Panc1 (cell line): ENCODE results near the gene COQ6. TPM values are rescaled to one million over a fixed set of nuclear protein-coding genes. Genes with fewer than 3 reads are reported as not detected.

Source experiments
- ATAC-seq: fragments of 200-7000 bp; cut with Tn5 transposase; 2 replicates; pipeline ENCODE4 v1.9.1; 2020; ENCODE audit warnings: mild to moderate bottlenecking, moderate library complexity
- BruUV-seq: library from RNA; stranded (reverse); fragments of 400-500 nt; replicated peaks from 2 replicates; lab custom pipeline; 2021; lab: Mats Ljungman, UMichigan
- CTCF ChIA-PET: fragments of 300-600 bp; sonication (Branson Sonifier 250); formaldehyde crosslinking; loops from one replicate; lab custom pipeline; 2022; ENCODE audit warnings: antibody characterized with exemption; lab: Charles Lee
- POLR2A ChIA-PET: fragments of 300-600 bp; sonication (Branson Sonifier 250); formaldehyde crosslinking; loops from one replicate; lab custom pipeline; 2022; ENCODE audit warnings: antibody characterized with exemption; lab: Charles Lee
- DNase-seq: peaks from one replicate; pipeline ENCODE4 v3.0.0-alpha.2; 2010; ENCODE audit warnings: low read depth, low spot score
- H3K27ac ChIP-seq: 2 replicates; pipeline ENCODE4 v1.5.1; 2011; ENCODE audit warnings: mild to moderate bottlenecking, low read length, inconsistent platforms
- H3K27me3 ChIP-seq: fragments of 200-500 bp; sonication (Bioruptor generic); 2 replicates; pipeline ENCODE4 v1.6.0; 2014; ENCODE audit warnings: low read length, inconsistent platforms; ENCODE audit not compliant: control insufficient read depth, insufficient read depth
- H3K36me3 ChIP-seq: fragments of 200-500 bp; sonication (Bioruptor generic); 2 replicates; pipeline ENCODE4 v1.5.1; 2014; ENCODE audit warnings: inconsistent platforms, mild to moderate bottlenecking, low read length, moderate library complexity; ENCODE audit not compliant: control insufficient read depth, insufficient read depth
- H3K4me1 ChIP-seq: 2 replicates; pipeline ENCODE4 v1.5.1; 2011; ENCODE audit warnings: inconsistent platforms, mild to moderate bottlenecking, low read length, moderate library complexity; ENCODE audit not compliant: control insufficient read depth, insufficient read depth
- H3K4me3 ChIP-seq, 2 experiments: 2 replicates each; pipeline ENCODE4 v1.5.1; 2011 to 2012; ENCODE audit warnings: low read depth in 2 of 2, low read length in 2 of 2, mild to moderate bottlenecking in 2 of 2, inconsistent platforms in 1 of 2, moderate library complexity in 1 of 2
- H3K9me3 ChIP-seq: fragments of 200-500 bp; sonication (Bioruptor generic); 2 replicates; pipeline ENCODE4 v1.5.1; 2014; ENCODE audit warnings: low read depth, mild to moderate bottlenecking, inconsistent platforms, low read length, moderate library complexity; ENCODE audit not compliant: control insufficient read depth, insufficient read depth
- CTCF ChIP-seq: fragments of 450-650 bp; IDR thresholded peaks from 2 replicates; pipeline ENCODE4 v1.5.1; 2017; ENCODE audit warnings: mild to moderate bottlenecking
- POLR2AphosphoS5 ChIP-seq: IDR thresholded peaks from 2 replicates; pipeline ENCODE4 v1.6.1; 2012; ENCODE audit warnings: mild to moderate bottlenecking, low read depth, low read length, moderate library complexity
- SIN3A ChIP-seq: IDR thresholded peaks from 2 replicates; pipeline ENCODE4 v1.6.1; 2012; ENCODE audit warnings: low read depth, mild to moderate bottlenecking, low read length, moderate library complexity, borderline replicate concordance; ENCODE audit not compliant: insufficient read depth
- TCF7L2 ChIP-seq: IDR thresholded peaks from 2 replicates; pipeline ENCODE4 v1.6.1; 2011; ENCODE audit warnings: mild to moderate bottlenecking, low read depth, low read length, inconsistent platforms
- in situ Hi-C: cut with HindIII; loops from 2 replicates; pipeline ENCODE4 v1.10.0; 2016; ENCODE audit warnings: low sequenced_read_pairs, low pct_unique_long_range_greater_than_20kb
- intact Hi-C: fragments of 100-400 bp; cut with micrococcal nuclease; formaldehyde crosslinking; loops from one replicate; pipeline ENCODE4 v1.10.0; 2022; ENCODE audit not compliant: unreplicated experiment
- total RNA-seq: library from RNA; stranded (reverse); gene quantifications from one replicate; pipeline ENCODE4 v1.2.1, GENCODE V29; 2021; ENCODE audit not compliant: unreplicated experiment
- TF ChIP-seq, protein P1 (sequence below), 2 experiments: IDR thresholded peaks; 2 replicates each; pipeline ENCODE4 v1.6.1; 2011 to 2012; ENCODE audit warnings: low read depth in 2 of 2, control low read depth in 1 of 2, low read length in 1 of 2, mild to moderate bottlenecking in 1 of 2, moderate library complexity in 1 of 2; ENCODE audit not compliant: insufficient read depth in 1 of 2

The COQ6 gene
- total RNA-seq, 1 experiment from 2014 or later, result 18.5 TPM

DNA sequence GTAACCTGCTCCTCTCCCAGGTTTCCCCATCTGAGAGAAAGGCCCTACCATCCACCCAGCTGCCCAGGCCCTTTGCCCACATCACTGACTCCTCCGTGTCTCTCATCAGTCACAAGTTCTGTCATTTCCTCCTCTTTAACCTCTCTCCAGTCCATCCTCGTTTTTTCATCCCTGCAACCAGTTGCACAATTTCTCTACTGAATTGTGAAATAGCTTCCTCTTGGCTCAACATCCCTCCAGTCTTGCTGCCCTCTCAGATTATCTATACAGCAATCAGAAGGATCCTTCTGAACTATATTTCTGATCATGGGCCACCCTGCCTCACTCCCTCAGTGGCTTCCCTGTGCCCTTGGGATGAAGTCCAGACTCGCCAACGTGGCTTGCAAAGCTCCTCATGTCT lies 7.0 kb upstream of the COQ6 start:
- in situ Hi-C loops, result no loop called here
- intact Hi-C loops, result no loop called here
- Histone ChIP-seq H3K27ac (no peak overlapping the region), H3K9me3 (no peaks in the 10 kb centered on the region), H3K4me3 (no peak overlapping the region), H3K27me3 (no peaks in the 10 kb centered on the region), H3K4me1 (no peaks in the 10 kb centered on the region), H3K36me3 (no peaks in the 10 kb centered on the region)
- POLR2A ChIA-PET, result no interaction called here
- no TSS peak for BruUV-seq
- CTCF ChIA-PET, result no interaction called here
- ATAC-seq (no peak), DNase-seq (no peak)
- TF ChIP-seq, protein P1, sequence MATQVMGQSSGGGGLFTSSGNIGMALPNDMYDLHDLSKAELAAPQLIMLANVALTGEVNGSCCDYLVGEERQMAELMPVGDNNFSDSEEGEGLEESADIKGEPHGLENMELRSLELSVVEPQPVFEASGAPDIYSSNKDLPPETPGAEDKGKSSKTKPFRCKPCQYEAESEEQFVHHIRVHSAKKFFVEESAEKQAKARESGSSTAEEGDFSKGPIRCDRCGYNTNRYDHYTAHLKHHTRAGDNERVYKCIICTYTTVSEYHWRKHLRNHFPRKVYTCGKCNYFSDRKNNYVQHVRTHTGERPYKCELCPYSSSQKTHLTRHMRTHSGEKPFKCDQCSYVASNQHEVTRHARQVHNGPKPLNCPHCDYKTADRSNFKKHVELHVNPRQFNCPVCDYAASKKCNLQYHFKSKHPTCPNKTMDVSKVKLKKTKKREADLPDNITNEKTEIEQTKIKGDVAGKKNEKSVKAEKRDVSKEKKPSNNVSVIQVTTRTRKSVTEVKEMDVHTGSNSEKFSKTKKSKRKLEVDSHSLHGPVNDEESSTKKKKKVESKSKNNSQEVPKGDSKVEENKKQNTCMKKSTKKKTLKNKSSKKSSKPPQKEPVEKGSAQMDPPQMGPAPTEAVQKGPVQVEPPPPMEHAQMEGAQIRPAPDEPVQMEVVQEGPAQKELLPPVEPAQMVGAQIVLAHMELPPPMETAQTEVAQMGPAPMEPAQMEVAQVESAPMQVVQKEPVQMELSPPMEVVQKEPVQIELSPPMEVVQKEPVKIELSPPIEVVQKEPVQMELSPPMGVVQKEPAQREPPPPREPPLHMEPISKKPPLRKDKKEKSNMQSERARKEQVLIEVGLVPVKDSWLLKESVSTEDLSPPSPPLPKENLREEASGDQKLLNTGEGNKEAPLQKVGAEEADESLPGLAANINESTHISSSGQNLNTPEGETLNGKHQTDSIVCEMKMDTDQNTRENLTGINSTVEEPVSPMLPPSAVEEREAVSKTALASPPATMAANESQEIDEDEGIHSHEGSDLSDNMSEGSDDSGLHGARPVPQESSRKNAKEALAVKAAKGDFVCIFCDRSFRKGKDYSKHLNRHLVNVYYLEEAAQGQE (IDR thresholded peaks at IDR 0.05; ENCODE audit: insufficient read depth in 1 of 2, low read depth in 2 of 2, low read length in 1 of 2), result no peak
- TF ChIP-seq TCF7L2, result no peak
- TF ChIP-seq SIN3A, result no peak
- no peak for TF ChIP-seq POLR2AphosphoS5
- TF ChIP-seq CTCF, result no peak

- Histone ChIP-seq H3K4me1 (no peaks in the 10 kb centered on the region), H3K9me3 (no peaks in the 10 kb centered on the region), H3K27ac (no peak overlapping the region), H3K4me3 (no peak overlapping the region), H3K36me3 (no peaks in the 10 kb centered on the region), H3K27me3 (no peaks in the 10 kb centered on the region)
- CTCF ChIA-PET, result no interaction called here
- POLR2A ChIA-PET, result no interaction called here
- TF ChIP-seq, protein P1 (IDR thresholded peaks at IDR 0.05; ENCODE audit: insufficient read depth in 1 of 2, low read depth in 2 of 2, low read length in 1 of 2), result no peak
- no peak for TF ChIP-seq POLR2AphosphoS5
- TF ChIP-seq TCF7L2, result no peak
- TF ChIP-seq SIN3A, result no peak
- TF ChIP-seq CTCF, result no peak
- BruUV-seq, result no TSS peak
- ATAC-seq (no peak), DNase-seq (no peak)
- in situ Hi-C loops, result no loop called here
- intact Hi-C loops, result no loop called here
These were observed 5.5 kb upstream of the COQ6 start for GRCh38 chr14:73944432-73945158.
